ENCODE data around the gene MRPS9. TPM values are rescaled to one million over a fixed set of nuclear protein-coding genes. Genes with fewer than 3 reads are reported as not detected.

Gene MRPS9
- total and polyA plus RNA-seq, 2 donors = 31.6 to 40.6 TPM

GRCh38 chr2:105144941-105145300 is 107.1 kb downstream of the MRPS9 start:
- Histone ChIP-seq H3K27me3 (ENCODE audit: control insufficient read depth in 2 of 2, insufficient read depth in 1 of 2, low read length in 1 of 2) (peaks cover 20 to 63% of the 10 kb centered on the region in 2 donors), H3K36me3 (ENCODE audit: control insufficient read depth in 2 of 2, insufficient read depth in 2 of 2, low read length in 1 of 2) (no peaks in the 10 kb centered on the region), H3K9me3 (ENCODE audit: control insufficient read depth in 2 of 2, insufficient read depth in 1 of 2, low read length in 1 of 2) (no peaks in the 10 kb centered on the region), H3K27ac (ENCODE audit: low read depth in 1 of 2, low read length in 1 of 2) (no peak overlapping the region), H3K4me1 (ENCODE audit: control insufficient read depth in 2 of 2, insufficient read depth in 2 of 2, low read length in 2 of 2) (no peaks in the 10 kb centered on the region), H3K4me3 (ENCODE audit: low read length in 2 of 2) (no peak overlapping the region)
- DNase-seq (ENCODE audit: low read depth in 6 of 9, low spot score in 9 of 9) = no peak
- WGBS = 84% methylated on average over 2 of the region's 2 CpGs

GRCh38 chr2:105149272-105149671 is 111.4 kb downstream of the MRPS9 start:
- Histone ChIP-seq H3K36me3 (ENCODE audit: control insufficient read depth in 2 of 2, insufficient read depth in 2 of 2, low read length in 1 of 2) (no peaks in the 10 kb centered on the region), H3K4me1 (ENCODE audit: control insufficient read depth in 2 of 2, insufficient read depth in 2 of 2, low read length in 2 of 2) (no peaks in the 10 kb centered on the region), H3K27ac (ENCODE audit: low read depth in 1 of 2, low read length in 1 of 2) (no peak overlapping the region), H3K4me3 (ENCODE audit: low read length in 2 of 2) (no peak overlapping the region), H3K9me3 (ENCODE audit: control insufficient read depth in 2 of 2, insufficient read depth in 1 of 2, low read length in 1 of 2) (no peaks in the 10 kb centered on the region), H3K27me3 (ENCODE audit: control insufficient read depth in 2 of 2, insufficient read depth in 1 of 2, low read length in 1 of 2) (peaks cover 11 to 35% of the 10 kb centered on the region in 2 donors)
- 66% methylated on average over 1 of the region's 1 CpG for WGBS
- DNase-seq (ENCODE audit: low read depth in 6 of 9, low spot score in 9 of 9) = no peak

Other genes with a start within 250 kb of the MRPS9 start
- gene POU3F3, start 184.0 kb upstream of the MRPS9 start, total RNA-seq = 0.14 TPM
- gene POU3F3, start 184.0 kb upstream of the MRPS9 start, polyA plus RNA-seq = 0.82 TPM
- gene GPR45, start 203.7 kb downstream of the MRPS9 start, total RNA-seq = not detected
- 0.02 TPM for gene GPR45, start 203.7 kb downstream of the MRPS9 start, polyA plus RNA-seq